Measurements from ENCODE around the gene MEIS2.
A peak's percentile ranks its signal among the peaks of the same experiment; 100 is the strongest.

The MEIS2 gene

GRCh38 chr15:37059086-37059485, 41.3 kb downstream of the MEIS2 start:
- FAIRE-seq: no peak
- TF ChIP-seq POLR2A (IDR thresholded peaks at IDR 0.05; ENCODE audit: low read depth, low read length) (no peak), POLR2AphosphoS5 (IDR thresholded peaks at IDR 0.05; ENCODE audit: low read depth, low read length) (no peak), TAF1 (IDR thresholded peaks at IDR 0.05; ENCODE audit: borderline replicate concordance, low read depth, low read length) (no peak)
- no peak for DNase-seq (ENCODE audit: insufficient read length)

GRCh38 chr15:37058316-37058985, 41.9 kb downstream of the MEIS2 start:
- TF ChIP-seq POLR2A (IDR thresholded peaks at IDR 0.05; ENCODE audit: low read depth, low read length) (no peak), TAF1 (IDR thresholded peaks at IDR 0.05; ENCODE audit: borderline replicate concordance, low read depth, low read length) (no peak), POLR2AphosphoS5 (IDR thresholded peaks at IDR 0.05; ENCODE audit: low read depth, low read length) (no peak)
- FAIRE-seq (no peak), DNase-seq (ENCODE audit: insufficient read length) (no peak)

GRCh38 chr15:37057831-37058230, 42.5 kb downstream of the MEIS2 start:
- FAIRE-seq: no peak
- TF ChIP-seq POLR2AphosphoS5 (IDR thresholded peaks at IDR 0.05; ENCODE audit: low read depth, low read length): no peak
- no peak for TF ChIP-seq TAF1 (IDR thresholded peaks at IDR 0.05; ENCODE audit: borderline replicate concordance, low read depth, low read length)
- TF ChIP-seq POLR2A (IDR thresholded peaks at IDR 0.05; ENCODE audit: low read depth, low read length): no peak
- no peak for DNase-seq (ENCODE audit: insufficient read length)

GRCh38 chr15:37057256-37057655, 43.1 kb downstream of the MEIS2 start:
- FAIRE-seq: no peak
- no peak for TF ChIP-seq POLR2AphosphoS5 (IDR thresholded peaks at IDR 0.05; ENCODE audit: low read depth, low read length)
- no peak for TF ChIP-seq POLR2A (IDR thresholded peaks at IDR 0.05; ENCODE audit: low read depth, low read length)
- no peak for DNase-seq (ENCODE audit: insufficient read length)

GRCh38 chr15:37056177-37057121, 43.9 kb downstream of the MEIS2 start:
- TF ChIP-seq POLR2A (IDR thresholded peaks at IDR 0.05; ENCODE audit: low read depth, low read length) (no peak), TAF1 (IDR thresholded peaks at IDR 0.05; ENCODE audit: borderline replicate concordance, low read depth, low read length) (no peak), POLR2AphosphoS5 (IDR thresholded peaks at IDR 0.05; ENCODE audit: low read depth, low read length) (no peak)
- FAIRE-seq (no peak), DNase-seq (ENCODE audit: insufficient read length) (no peak)

GRCh38 chr15:37055481-37055880, 44.9 kb downstream of the MEIS2 start:
- TF ChIP-seq POLR2A (IDR thresholded peaks at IDR 0.05; ENCODE audit: low read depth, low read length) (no peak), TAF1 (IDR thresholded peaks at IDR 0.05; ENCODE audit: borderline replicate concordance, low read depth, low read length) (no peak), POLR2AphosphoS5 (IDR thresholded peaks at IDR 0.05; ENCODE audit: low read depth, low read length) (no peak)
- no peak for DNase-seq (ENCODE audit: insufficient read length)
- FAIRE-seq: no peak

- FAIRE-seq (no peak), DNase-seq (ENCODE audit: insufficient read length) (no peak)
- TF ChIP-seq POLR2A (IDR thresholded peaks at IDR 0.05; ENCODE audit: low read depth, low read length) (no peak), TAF1 (IDR thresholded peaks at IDR 0.05; ENCODE audit: borderline replicate concordance, low read depth, low read length) (no peak), POLR2AphosphoS5 (IDR thresholded peaks at IDR 0.05; ENCODE audit: low read depth, low read length) (no peak)
Measured at GRCh38 chr15:37054336-37054735, 46.0 kb downstream of the MEIS2 start.

GRCh38 chr15:37053166-37053565, 47.2 kb downstream of the MEIS2 start:
- DNase-seq (ENCODE audit: insufficient read length): no peak
- TF ChIP-seq TAF1 (IDR thresholded peaks at IDR 0.05; ENCODE audit: borderline replicate concordance, low read depth, low read length) (no peak), POLR2AphosphoS5 (IDR thresholded peaks at IDR 0.05; ENCODE audit: low read depth, low read length) (no peak), POLR2A (IDR thresholded peaks at IDR 0.05; ENCODE audit: low read depth, low read length) (no peak)
- FAIRE-seq: peak; percentile 69

GRCh38 chr15:37050345-37050744, 50.0 kb downstream of the MEIS2 start:
- FAIRE-seq: no peak
- no peak for TF ChIP-seq POLR2A (IDR thresholded peaks at IDR 0.05; ENCODE audit: low read depth, low read length)
- TF ChIP-seq TAF1 (IDR thresholded peaks at IDR 0.05; ENCODE audit: borderline replicate concordance, low read depth, low read length): no peak
- TF ChIP-seq POLR2AphosphoS5 (IDR thresholded peaks at IDR 0.05; ENCODE audit: low read depth, low read length): no peak
- DNase-seq (ENCODE audit: insufficient read length): no peak

GRCh38 chr15:37046876-37047614, 53.3 kb downstream of the MEIS2 start:
- no peak for DNase-seq (ENCODE audit: insufficient read length)
- peak; percentile 24 for FAIRE-seq
- TF ChIP-seq POLR2AphosphoS5 (IDR thresholded peaks at IDR 0.05; ENCODE audit: low read depth, low read length) (no peak), POLR2A (IDR thresholded peaks at IDR 0.05; ENCODE audit: low read depth, low read length) (no peak), TAF1 (IDR thresholded peaks at IDR 0.05; ENCODE audit: borderline replicate concordance, low read depth, low read length) (no peak)

Measured in GM12892 (cell line).